Myocyte (in vitro differentiated cells): ENCODE measurements around the gene CRYGC. TPM values are rescaled to one million over a fixed set of nuclear protein-coding genes. Genes with fewer than 3 reads are reported as not detected.
A peak's percentile ranks its signal among the peaks of the same experiment; 100 is the strongest.

Experiments
- DNase-seq: peaks from one replicate; pipeline ENCODE4 v3.0.0-alpha.2; 2012; ENCODE audit warnings: low read depth
- total RNA-seq: library from RNA; depleted of rRNA; stranded (reverse); fragments of >200 nt; gene quantifications from 2 replicates; pipeline ENCODE4 v1.2.3, GENCODE V29; 2014

The CRYGC gene
- total RNA-seq, 1 donor from 2014 or later: not detected

DNA sequence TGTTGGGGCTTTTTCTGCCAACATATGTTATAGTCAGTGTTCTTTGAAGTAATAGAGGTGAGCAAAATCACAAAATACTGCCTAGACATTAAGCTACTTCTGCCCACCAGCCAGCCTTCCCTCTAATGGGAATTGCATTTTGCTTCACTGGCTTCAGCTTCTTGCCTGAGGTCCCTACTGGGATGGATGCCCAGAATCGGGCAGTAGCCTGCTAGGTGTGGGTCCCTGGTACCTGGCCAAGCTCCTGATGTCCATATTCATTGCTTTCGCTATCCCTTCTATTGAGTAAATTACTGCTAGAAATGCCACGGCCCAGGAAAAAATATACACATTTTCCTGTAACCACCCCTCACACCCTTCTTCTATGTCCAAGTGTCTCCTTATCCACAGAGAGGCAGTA lies 32.3 kb downstream of the CRYGC start:
- DNase-seq: no peak

DNA sequence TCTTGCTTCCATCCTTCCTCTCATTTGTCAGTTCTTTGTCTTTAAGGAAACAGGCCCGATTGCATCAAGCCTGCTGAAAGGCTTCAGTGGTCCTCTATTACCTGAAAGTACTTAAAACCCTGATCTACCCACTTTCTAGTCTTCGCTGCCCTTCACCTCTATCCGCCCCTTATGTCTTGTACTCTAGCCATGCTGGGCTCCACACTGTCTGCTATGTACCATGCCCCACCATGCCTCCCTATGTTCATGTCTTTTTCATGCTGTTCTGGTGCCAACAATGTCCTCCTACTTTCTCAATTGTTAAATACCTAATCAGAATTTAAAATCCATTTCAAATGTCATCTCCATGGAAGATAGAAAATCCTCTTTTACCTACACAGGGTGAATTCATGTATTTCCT lies 33.5 kb downstream of the CRYGC start:
- DNase-seq: no peak

DNA sequence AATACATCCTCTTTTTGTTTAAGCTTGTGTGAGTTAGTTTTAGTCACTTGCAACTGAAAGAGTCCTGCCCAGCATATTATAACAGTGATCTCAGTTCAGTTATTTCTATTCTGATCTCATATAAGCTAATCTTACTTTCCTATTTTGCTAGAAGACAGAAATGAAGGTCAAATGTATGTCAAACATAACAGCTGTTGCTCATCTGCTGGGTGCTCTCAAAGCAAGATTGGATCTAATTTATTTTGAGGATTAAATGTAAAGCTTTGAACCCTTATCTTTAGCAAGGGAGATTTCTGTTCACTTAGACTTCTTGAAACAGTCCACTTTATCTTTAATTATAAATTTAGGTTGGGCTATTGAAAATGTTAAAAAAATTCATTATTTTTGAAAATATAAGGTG lies 36.5 kb downstream of the CRYGC start:
- DNase-seq: no peak

DNA sequence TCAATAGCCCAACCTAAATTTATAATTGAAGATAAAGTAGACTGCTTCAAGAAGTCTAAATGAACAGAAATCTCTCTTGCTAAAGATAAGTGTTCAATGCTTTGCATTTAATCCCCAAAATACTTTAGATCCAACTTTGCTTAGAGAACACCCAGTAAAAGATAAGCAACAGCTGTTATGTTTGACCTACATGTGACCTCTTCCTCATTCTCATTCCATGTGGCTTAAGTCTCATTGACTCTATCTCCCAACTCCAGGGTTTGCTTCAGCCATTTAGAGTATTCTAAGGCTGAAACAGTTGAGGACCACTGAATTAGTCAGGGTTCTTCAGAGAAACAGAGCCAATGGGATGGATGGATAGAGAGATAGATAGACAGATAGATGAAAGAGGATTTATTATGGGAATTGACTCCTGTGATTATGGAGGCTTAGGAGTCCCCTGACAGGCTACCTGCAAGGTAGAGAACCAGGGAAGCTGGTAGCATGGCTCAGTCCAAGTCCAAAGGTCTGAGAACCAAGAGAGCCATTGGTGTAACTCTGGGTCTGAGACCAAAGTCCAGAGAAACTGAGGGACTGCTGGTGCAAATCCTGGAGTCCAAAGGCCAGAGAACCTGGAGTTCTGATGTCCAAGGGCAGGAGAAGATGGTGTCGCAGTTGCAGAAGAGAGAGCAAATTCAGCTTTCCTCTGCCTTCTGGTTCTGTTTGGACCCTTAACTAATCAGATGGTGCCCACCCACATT lies 37.4 kb downstream of the CRYGC start:
- peak; percentile 22 for DNase-seq

DNA sequence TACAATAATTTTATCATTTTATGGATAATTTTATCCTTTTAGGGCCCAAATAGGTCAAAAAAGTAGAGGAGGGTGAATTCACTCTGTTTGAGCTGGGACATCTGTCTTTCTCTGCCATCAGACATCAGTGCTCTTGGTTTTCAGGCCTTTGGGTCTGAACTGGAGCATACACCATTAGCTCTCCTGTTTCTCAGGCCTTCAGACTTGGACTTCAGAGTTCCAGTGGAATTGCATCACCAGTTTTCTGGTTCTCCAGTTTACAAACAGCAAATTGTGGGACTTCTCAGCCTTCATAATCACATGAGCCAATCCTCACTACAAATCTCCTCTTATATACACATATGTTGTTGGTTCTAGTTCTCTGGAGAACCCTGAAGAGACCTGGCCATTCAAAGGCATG lies 39.2 kb downstream of the CRYGC start:
- DNase-seq: no peak

DNA sequence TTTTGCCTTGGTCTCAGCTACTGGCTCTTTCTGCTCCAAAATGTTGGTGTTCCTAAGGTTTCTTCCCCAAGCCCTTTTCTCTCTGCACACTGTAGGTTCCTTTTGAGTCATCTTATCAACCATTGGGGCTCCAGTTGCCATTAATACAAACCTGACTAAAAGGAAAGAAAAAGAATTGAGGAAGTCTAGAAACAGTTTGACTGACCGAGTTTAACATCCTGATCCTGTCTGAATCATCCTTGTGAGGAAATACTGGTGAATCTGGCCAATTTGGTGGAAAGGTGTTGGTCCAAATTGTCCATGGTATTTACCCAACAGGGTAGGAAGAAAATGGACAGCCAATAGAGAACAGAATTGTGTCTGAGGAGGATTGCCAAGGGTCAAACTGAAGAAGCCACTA lies 43.6 kb downstream of the CRYGC start:
- no peak for DNase-seq

DNA sequence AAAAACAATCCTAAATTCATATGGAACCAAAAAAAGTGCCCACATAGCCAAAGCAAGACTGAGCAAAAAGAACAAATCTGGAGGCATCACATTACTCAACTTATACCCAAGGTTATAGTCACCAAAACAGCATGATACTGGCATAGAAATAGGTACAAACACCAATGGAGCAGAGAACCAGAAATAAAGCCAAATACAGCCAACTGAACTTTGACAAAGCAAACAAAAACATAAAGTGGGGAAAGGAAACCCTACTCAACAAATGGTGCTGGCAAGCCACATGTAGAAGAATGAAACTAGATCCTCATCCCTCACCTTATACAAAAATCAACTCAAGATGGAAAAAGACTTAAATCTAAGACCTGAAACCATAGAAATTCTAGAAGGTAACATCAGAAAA lies 45.8 kb downstream of the CRYGC start:
- no peak for DNase-seq

Other genes starting within 250 kb of the CRYGC start
- 6.7 and 8.5 TPM in 2 replicates for gene PLEKHM3, start 104.3 kb downstream of the CRYGC start, total RNA-seq
- not detected in 2 replicates for gene CRYGD, start 5.3 kb downstream of the CRYGC start, total RNA-seq
- gene CRYGB, start 16.3 kb upstream of the CRYGC start, total RNA-seq: not detected in 2 replicates
- gene CRYGA, start 33.8 kb upstream of the CRYGC start, total RNA-seq: not detected in 2 replicates
- gene C2orf80, start 60.2 kb upstream of the CRYGC start, total RNA-seq: not detected in 2 replicates
- gene IDH1, start 125.2 kb upstream of the CRYGC start, total RNA-seq: 40.8 and 79.4 TPM in 2 replicates
- gene PIKFYVE, start 136.4 kb upstream of the CRYGC start, total RNA-seq: 21.9 and 24.2 TPM in 2 replicates